Heart left ventricle (tissue), 16 donors: Measurements from ENCODE around the gene PPP1R14D. TPM values are rescaled to one million over a fixed set of nuclear protein-coding genes. Genes with fewer than 3 reads are reported as not detected.

ENCODE experiments used
- ATAC-seq, 4 donors: fragments of 200-7000 bp; cut with Tn5 transposase; one replicate each; pipeline ENCODE4 v1.9.1; 2020 to 2022; ENCODE audit warnings: moderate library complexity in 4 of 4, mild to moderate bottlenecking in 3 of 4, moderate number of reproducible peaks in 1 of 4
- DNase-seq, 5 donors: peaks; one replicate each; pipeline ENCODE4 v3.0.0-alpha.2; 2020
- H3K27ac ChIP-seq, 12 donors: fragments of 200-600 bp; sonication (generic) in 4 of 12; one replicate each; pipeline versions ENCODE4 v1.5.0 to v1.8.0; 2016 to 2022; ENCODE audit warnings: mild to moderate bottlenecking in 2 of 12
- H3K27me3 ChIP-seq, 9 donors: fragments of 200-600 bp; sonication (generic) in 2 of 9; one replicate each; pipeline versions ENCODE4 v1.5.1 to v1.8.0; 2016 to 2022; ENCODE audit warnings: mild to moderate bottlenecking in 3 of 9
- H3K36me3 ChIP-seq, 9 donors: fragments of 200-600 bp; sonication (generic) in 2 of 9; one replicate each; pipeline versions ENCODE4 v1.5.0 to v1.8.0; 2018 to 2022; ENCODE audit warnings: mild to moderate bottlenecking in 2 of 9
- H3K4me1 ChIP-seq, 12 donors: fragments of 200-600 bp; sonication (generic) in 4 of 12; one replicate each; pipeline versions ENCODE4 v1.5.0 to v1.8.0; 2016 to 2022; ENCODE audit warnings: mild to moderate bottlenecking in 3 of 12
- H3K4me3 ChIP-seq, 12 donors: fragments of 200-600 bp; sonication (generic) in 4 of 12; one replicate each; pipeline versions ENCODE4 v1.5.0 to v1.8.0; 2017 to 2022; ENCODE audit warnings: mild to moderate bottlenecking in 9 of 12, moderate library complexity in 4 of 12
- H3K9me3 ChIP-seq, 12 donors: fragments of 200-600 bp; sonication (generic) in 4 of 12; one replicate each; pipeline versions ENCODE4 v1.5.0 to v1.8.0; 2016 to 2022; ENCODE audit warnings: mild to moderate bottlenecking in 1 of 12
- POLR2A ChIP-seq, 2 donors: fragments of 450-650 bp; IDR thresholded peaks; one replicate each; pipeline ENCODE4 v1.6.1; 2017; ENCODE audit warnings: antibody characterized with exemption in 2 of 2, mild to moderate bottlenecking in 2 of 2, moderate library complexity in 2 of 2
- WGBS, 4 donors: extraction: QIAGEN DNeasy Blood & Tissue Kit in 2 of 4; methylation state at CpG; one replicate each; pipeline versions ENCODE4 v1.1.5 to v1.1.7; 2013 to 2018; 5-methylcytosine and 5-hydroxymethylcytosine counted together
- intact Hi-C, 10 donors: fragments of 100-400 bp; cut with DNase I; formaldehyde crosslinking; loops; one replicate each; pipeline versions ENCODE4 v1.11.1 to v1.14.2; 2022
- long read RNA-seq, 3 donors: library from polyadenylated mRNA; unstranded; transcript quantifications; one replicate each; pipeline ENCODE4 v2.0.0, GENCODE V29; 2020 to 2021
- polyA plus RNA-seq, 2 donors: library from polyadenylated mRNA; stranded (reverse); fragments of 200-250 nt; gene quantifications; one replicate each; pipeline ENCODE4 v1.2.3, GENCODE V29; 2013
- total RNA-seq, 9 donors: library from RNA; depleted of rRNA in 2 of 9; stranded (reverse); fragments of >200 nt in 2 of 9; fragmentation: NEBNext Ultra II Directional in 3 of 9; extraction: Animal tissue kit (Norgen Biotek cat#: 25700) in 3 of 9; gene quantifications; one replicate each; pipeline versions ENCODE4 v1.1.0 to v1.2.4, GENCODE V29; 2016 to 2023
- TF ChIP-seq, protein P1 (sequence below), 12 donors: fragments of 200-600 bp; sonication (generic) in 4 of 12; IDR thresholded peaks; one replicate each; pipeline versions ENCODE4 v1.5.0 to v1.8.0; 2018 to 2022; ENCODE audit warnings: antibody characterized with exemption in 12 of 12, mild to moderate bottlenecking in 5 of 12
- donor health status: ischemic (EF 13 %, LVEDD 7.1; RV severe dilation, severe dysfunction).
- donor health status: healthy with polysubstance abuse.
- donor health status: DM: no; HTN: yes; CAD: no.
- donor health status: DM: no; HTN: no; CAD: no.
- donor health status: ischemic (EF 25% LVEDD 6.9; RV normal size, moderate dysfunction).
- donor health status: ischemic (EF 25% LVEDD 5.7; RV mildly dilated, moderate dysfunction).
- donor health status: healthy.
- donor health status: DM: yes; HTN: yes; CAD: no.
- donor health status: ischemic (EF 35%, LVEDD 5.7; RV mildly dilated, moderate dysfunction).
- donor health status: nonischemic (EF 11% LVEDD 7.7; RV severe dilation, severe dysfunction).
- donor health status: DM: yes; HTN: yes; CAD: no.
- donor health status: PGD.
- donor health status: ischemic (EF 29% LVEDD 5.4; RV normal size, mild dysfunction).
- donor health status: nonischemic (EF 23%, LVEDD 6.1; RV moderate dilation, normal function).

PPP1R14D gene
- not detected for total RNA-seq
- polyA plus RNA-seq, result not detected
- long read RNA-seq, donor 1, result 0 reads
- long read RNA-seq, donor 2, result 0 reads
- long read RNA-seq, donor 3, result 0 reads

GRCh38 chr15:40828447-40829036, at the start of gene PPP1R14D:
TSS of gene PPP1R14D (minus strand) at chr15:40828708. CDS start at chr15:40828641, 67 bp downstream.
- H3K4me3 ChIP-seq, result no peak within 1 kb of the TSS
- intact Hi-C loops, result no loop called here
- no peaks in the 10 kb centered on the region for H3K4me1 ChIP-seq
- peaks cover 0 to 4% (median 0%) of the 10 kb centered on the region in 9 donors for H3K27me3 ChIP-seq
- ATAC-seq (no peak), DNase-seq (no peak)
- WGBS, 4 donors, result 85 to 94% (median 88%) methylated on average over 5 to 6 of the region's 6 CpGs
- no peaks in the 10 kb centered on the region for H3K9me3 ChIP-seq
- TF ChIP-seq, protein P1, sequence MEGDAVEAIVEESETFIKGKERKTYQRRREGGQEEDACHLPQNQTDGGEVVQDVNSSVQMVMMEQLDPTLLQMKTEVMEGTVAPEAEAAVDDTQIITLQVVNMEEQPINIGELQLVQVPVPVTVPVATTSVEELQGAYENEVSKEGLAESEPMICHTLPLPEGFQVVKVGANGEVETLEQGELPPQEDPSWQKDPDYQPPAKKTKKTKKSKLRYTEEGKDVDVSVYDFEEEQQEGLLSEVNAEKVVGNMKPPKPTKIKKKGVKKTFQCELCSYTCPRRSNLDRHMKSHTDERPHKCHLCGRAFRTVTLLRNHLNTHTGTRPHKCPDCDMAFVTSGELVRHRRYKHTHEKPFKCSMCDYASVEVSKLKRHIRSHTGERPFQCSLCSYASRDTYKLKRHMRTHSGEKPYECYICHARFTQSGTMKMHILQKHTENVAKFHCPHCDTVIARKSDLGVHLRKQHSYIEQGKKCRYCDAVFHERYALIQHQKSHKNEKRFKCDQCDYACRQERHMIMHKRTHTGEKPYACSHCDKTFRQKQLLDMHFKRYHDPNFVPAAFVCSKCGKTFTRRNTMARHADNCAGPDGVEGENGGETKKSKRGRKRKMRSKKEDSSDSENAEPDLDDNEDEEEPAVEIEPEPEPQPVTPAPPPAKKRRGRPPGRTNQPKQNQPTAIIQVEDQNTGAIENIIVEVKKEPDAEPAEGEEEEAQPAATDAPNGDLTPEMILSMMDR (IDR thresholded peaks at IDR 0.05), result no peak
- no peak for TF ChIP-seq POLR2A (IDR thresholded peaks at IDR 0.05)
- H3K36me3 ChIP-seq, result no peaks in the 10 kb centered on the region
- H3K27ac ChIP-seq, result no peak within 1 kb of the TSS

GRCh38 chr15:40877694-40878093, 49.2 kb upstream of the PPP1R14D start:
- WGBS, 4 donors, result 65 to 73% (median 71%) methylated on average over 2 of the region's 2 CpGs
- Histone ChIP-seq H3K4me3 (no peak overlapping the region), H3K36me3 (no peaks in the 10 kb centered on the region), H3K9me3 (peaks cover 0 to 3% (median 0%) of the 10 kb centered on the region in 12 donors), H3K4me1 (peaks cover 0 to 16% (median 5%) of the 10 kb centered on the region in 12 donors), H3K27me3 (peaks cover 0 to 15% (median 7%) of the 10 kb centered on the region in 9 donors), H3K27ac (no peak overlapping the region)
- ATAC-seq (no peak), DNase-seq (no peak)
- intact Hi-C loops, result no loop called here
- TF ChIP-seq, protein P1 (IDR thresholded peaks at IDR 0.05), result no peak
- TF ChIP-seq POLR2A (IDR thresholded peaks at IDR 0.05), result no peak

GRCh38 chr15:40875991-40876730, 47.7 kb upstream of the PPP1R14D start:
- no peak overlapping the region for H3K4me3 ChIP-seq
- TF ChIP-seq, protein P1 (IDR thresholded peaks at IDR 0.05), result no peak
- no peak for TF ChIP-seq POLR2A (IDR thresholded peaks at IDR 0.05)
- DNase-seq (no peak), ATAC-seq (no peak)
- H3K27ac ChIP-seq, result no peak overlapping the region
- H3K4me1 ChIP-seq, result peaks cover 0 to 16% (median 5%) of the 10 kb centered on the region in 12 donors
- WGBS, 4 donors, result 90 to 92% (median 91%) methylated on average over 6 of the region's 6 CpGs
- H3K27me3 ChIP-seq, result peaks cover 0 to 16% (median 7%) of the 10 kb centered on the region in 9 donors
- intact Hi-C loops, result no loop called here
- H3K36me3 ChIP-seq, result no peaks in the 10 kb centered on the region
- no peaks in the 10 kb centered on the region for H3K9me3 ChIP-seq
